Neural progenitor cell (in vitro differentiated cells): Measurements from ENCODE around the gene ICE1. TPM values are rescaled to one million over a fixed set of nuclear protein-coding genes. Genes with fewer than 3 reads are reported as not detected.
A peak's percentile ranks its signal among the peaks of the same experiment; 100 is the strongest.
"Not testable (repeated sequence)": the region's sequence is repeated elsewhere in the genome, so short reads cannot be mapped to it uniquely, and the experiment has no call there.

ENCODE experiments used
- DNase-seq: peaks from one replicate; pipeline ENCODE4 v3.0.0-alpha.2; 2016; ENCODE audit warnings: low spot score
- H2AFZ ChIP-seq: fragments of 200-600 bp; sonication (generic); replicated peaks from 2 replicates; pipeline ENCODE4 v1.6.1; 2016; ENCODE audit warnings: antibody characterized with exemption
- H3F3A ChIP-seq: fragments of 200-600 bp; sonication (generic); 2 replicates; pipeline ENCODE4 v1.6.1; 2016; ENCODE audit warnings: antibody characterized with exemption, low read depth
- H3K27ac ChIP-seq: fragments of 200-600 bp; sonication (generic); 2 replicates; pipeline ENCODE4 v1.5.1; 2016; ENCODE audit warnings: mild to moderate bottlenecking
- H3K27me3 ChIP-seq: fragments of 200-600 bp; sonication (generic); 2 replicates; pipeline ENCODE4 v1.6.1; 2016; ENCODE audit warnings: mild to moderate bottlenecking, moderate library complexity
- H3K36me3 ChIP-seq: fragments of 200-600 bp; sonication (generic); 2 replicates; pipeline ENCODE4 v1.5.1; 2016
- H3K4me1 ChIP-seq: fragments of 200-600 bp; sonication (generic); 2 replicates; pipeline ENCODE4 v1.6.1; 2016; ENCODE audit warnings: mixed run types
- H3K4me2 ChIP-seq: fragments of 200-600 bp; sonication (generic); 2 replicates; pipeline ENCODE4 v1.6.1; 2016
- H3K4me3 ChIP-seq: fragments of 200-600 bp; sonication (generic); 2 replicates; pipeline ENCODE4 v1.5.1; 2016
- H3K79me2 ChIP-seq: fragments of 200-600 bp; sonication (generic); 2 replicates; pipeline ENCODE4 v1.6.1; 2016; ENCODE audit warnings: low read depth
- H3K9ac ChIP-seq: fragments of 200-600 bp; sonication (generic); 2 replicates; pipeline ENCODE4 v1.6.1; 2016
- H3K9me3 ChIP-seq: fragments of 200-600 bp; sonication (generic); 2 replicates; pipeline ENCODE4 v1.5.1; 2016; ENCODE audit warnings: low read depth
- H4K20me1 ChIP-seq: fragments of 200-600 bp; sonication (generic); 2 replicates; pipeline ENCODE4 v1.6.1; 2016; ENCODE audit warnings: low read depth
- H3K27ac Mint-ChIP-seq: 3 replicates; pipeline ENCODE4 v1.8.0; 2021; ENCODE audit warnings: mixed read lengths
- H3K27me3 Mint-ChIP-seq: 2 replicates; pipeline ENCODE4 v1.8.0; 2022; ENCODE audit warnings: low read depth, mild to moderate bottlenecking, inconsistent platforms, moderate library complexity, mixed read lengths; ENCODE audit not compliant: insufficient read depth
- H3K36me3 Mint-ChIP-seq: 3 replicates; pipeline ENCODE4 v1.8.0; 2021; ENCODE audit warnings: mixed read lengths
- H3K4me1 Mint-ChIP-seq: 3 replicates; pipeline ENCODE4 v1.8.0; 2021; ENCODE audit warnings: mixed read lengths
- H3K4me3 Mint-ChIP-seq: 3 replicates; pipeline ENCODE4 v1.8.0; 2021; ENCODE audit warnings: mild to moderate bottlenecking, moderate library complexity, mixed read lengths
- H3K9me3 Mint-ChIP-seq: 3 replicates; pipeline ENCODE4 v1.8.0; 2020; ENCODE audit warnings: mixed read lengths
- EZH2 ChIP-seq: fragments of 200-600 bp; sonication (generic); IDR thresholded peaks from 2 replicates; pipeline ENCODE4 v1.6.1; 2017; ENCODE audit warnings: antibody characterized with exemption, mild to moderate bottlenecking, moderate library complexity
- EZH2phosphoT487 ChIP-seq: fragments of 200-600 bp; sonication (generic); IDR thresholded peaks from 2 replicates; pipeline ENCODE4 v1.6.1; 2017; ENCODE audit warnings: antibody characterized with exemption
- total RNA-seq: library from RNA; depleted of rRNA; stranded (reverse); fragments of >200 nt; gene quantifications from 2 replicates; pipeline ENCODE4 v1.2.3, GENCODE V29; 2015; ENCODE audit warnings: low replicate concordance
- TF ChIP-seq, protein P1 (sequence below): fragments of 200-600 bp; sonication (generic); IDR thresholded peaks from 2 replicates; pipeline ENCODE4 v1.5.1; 2017; ENCODE audit warnings: antibody characterized with exemption, mild to moderate bottlenecking

The ICE1 gene
- total RNA-seq, 1 donor from 2014 or later: 47.6 TPM

DNA sequence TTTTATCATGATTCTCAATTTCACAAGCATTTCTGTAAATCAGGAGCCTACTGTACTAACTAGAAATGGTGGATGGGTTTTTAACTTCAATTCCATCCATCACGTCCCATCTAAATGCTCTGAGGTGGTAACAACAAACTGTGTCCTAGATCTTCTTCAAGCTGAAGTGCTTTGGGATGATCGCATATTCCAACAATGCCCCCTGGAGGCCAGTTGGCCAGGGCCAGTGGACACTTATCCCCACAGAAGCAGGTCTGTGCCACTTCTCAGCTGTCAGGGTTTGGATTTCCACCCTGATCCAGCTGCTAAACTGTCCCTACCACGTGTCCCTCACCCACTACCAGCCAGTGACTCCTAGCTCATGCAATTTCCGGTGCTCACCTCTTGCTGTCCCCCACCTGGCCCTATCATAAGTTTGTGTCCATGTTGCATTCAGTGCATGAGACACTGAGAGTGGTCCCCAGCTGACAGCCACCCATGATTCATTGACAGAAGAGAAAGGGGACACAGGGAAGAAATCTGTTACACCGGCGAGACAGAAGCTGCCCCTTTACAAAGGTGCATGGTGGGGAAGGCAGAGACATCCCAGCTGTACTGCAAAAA is 28.0 kb upstream of the ICE1 start:
- H3K27ac ChIP-seq, H3K27me3 Mint-ChIP-seq, H3K79me2 ChIP-seq, H3K9me3 Mint-ChIP-seq, H3K9me3 ChIP-seq, H3K4me3 ChIP-seq, H3K4me3 Mint-ChIP-seq, H3K4me2 ChIP-seq, H3K27me3 ChIP-seq, H2AFZ ChIP-seq, H3K36me3 ChIP-seq, H3K27ac Mint-ChIP-seq, H3K4me1 Mint-ChIP-seq, H4K20me1 ChIP-seq, H3K9ac ChIP-seq, H3K36me3 Mint-ChIP-seq, H3K4me1 ChIP-seq, H3F3A ChIP-seq: not testable (repeated sequence)
- peak; percentile 75 for DNase-seq
- TF ChIP-seq, protein P1, sequence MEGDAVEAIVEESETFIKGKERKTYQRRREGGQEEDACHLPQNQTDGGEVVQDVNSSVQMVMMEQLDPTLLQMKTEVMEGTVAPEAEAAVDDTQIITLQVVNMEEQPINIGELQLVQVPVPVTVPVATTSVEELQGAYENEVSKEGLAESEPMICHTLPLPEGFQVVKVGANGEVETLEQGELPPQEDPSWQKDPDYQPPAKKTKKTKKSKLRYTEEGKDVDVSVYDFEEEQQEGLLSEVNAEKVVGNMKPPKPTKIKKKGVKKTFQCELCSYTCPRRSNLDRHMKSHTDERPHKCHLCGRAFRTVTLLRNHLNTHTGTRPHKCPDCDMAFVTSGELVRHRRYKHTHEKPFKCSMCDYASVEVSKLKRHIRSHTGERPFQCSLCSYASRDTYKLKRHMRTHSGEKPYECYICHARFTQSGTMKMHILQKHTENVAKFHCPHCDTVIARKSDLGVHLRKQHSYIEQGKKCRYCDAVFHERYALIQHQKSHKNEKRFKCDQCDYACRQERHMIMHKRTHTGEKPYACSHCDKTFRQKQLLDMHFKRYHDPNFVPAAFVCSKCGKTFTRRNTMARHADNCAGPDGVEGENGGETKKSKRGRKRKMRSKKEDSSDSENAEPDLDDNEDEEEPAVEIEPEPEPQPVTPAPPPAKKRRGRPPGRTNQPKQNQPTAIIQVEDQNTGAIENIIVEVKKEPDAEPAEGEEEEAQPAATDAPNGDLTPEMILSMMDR: peak; percentile 73

DNA sequence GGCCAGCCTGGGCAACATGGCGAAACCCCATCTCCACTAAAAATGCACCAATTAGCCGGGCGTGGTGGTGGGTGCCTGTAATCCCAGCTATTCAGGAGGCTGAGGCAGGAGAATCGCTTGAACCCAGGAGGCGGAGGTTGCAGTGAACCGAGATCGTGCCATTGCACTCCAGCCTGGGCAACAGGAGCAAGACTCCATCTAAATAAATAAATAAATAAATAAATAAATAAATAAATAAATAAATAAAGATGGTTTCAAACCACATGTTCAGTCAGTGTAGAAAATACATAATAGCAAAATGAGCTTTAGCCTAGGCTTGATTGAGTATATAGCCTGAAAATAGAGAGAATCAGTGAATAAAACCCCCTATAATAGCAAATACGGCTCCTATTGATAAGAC is 27.4 kb upstream of the ICE1 start:
- H3K4me1 ChIP-seq, H3K36me3 Mint-ChIP-seq, H3K4me3 Mint-ChIP-seq, H3K27ac ChIP-seq, H3F3A ChIP-seq, H3K4me3 ChIP-seq, H4K20me1 ChIP-seq, H3K4me1 Mint-ChIP-seq, H3K27me3 ChIP-seq, H3K9ac ChIP-seq, H3K79me2 ChIP-seq, H3K27me3 Mint-ChIP-seq, DNase-seq, H3K36me3 ChIP-seq, H2AFZ ChIP-seq, H3K4me2 ChIP-seq, H3K27ac Mint-ChIP-seq, H3K9me3 ChIP-seq, H3K9me3 Mint-ChIP-seq: not testable (repeated sequence)

DNA sequence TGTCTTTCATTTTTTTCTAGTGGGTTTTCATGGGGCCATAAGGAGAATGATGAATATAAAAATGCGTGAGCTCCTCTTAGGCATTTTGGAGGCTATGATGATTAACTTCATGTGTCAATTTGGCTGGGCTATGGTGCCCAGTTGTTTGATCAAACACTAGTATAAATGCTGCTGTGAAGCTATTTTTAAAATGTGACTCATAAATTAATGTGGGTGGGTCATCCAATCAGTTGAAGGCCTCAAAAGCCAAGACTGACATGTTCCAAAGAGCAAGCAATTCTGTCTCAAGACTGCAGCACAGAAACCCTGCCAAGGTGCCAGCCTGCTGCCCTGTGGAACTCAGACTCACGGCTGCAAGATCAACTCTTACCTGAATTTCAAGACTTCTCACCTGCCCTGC is 24.4 kb upstream of the ICE1 start:
- Histone ChIP-seq H3K9me3 (no peaks in the 10 kb centered on the region), H3K79me2 (no peaks in the 10 kb centered on the region), H3F3A (no peaks in the 10 kb centered on the region), H3K4me2 (no peak overlapping the region), H3K27ac (no peak overlapping the region), H3K4me3 (no peak overlapping the region), H3K4me1 (no peaks in the 10 kb centered on the region), H2AFZ (no peak overlapping the region), H4K20me1 (no peaks in the 10 kb centered on the region), H3K27me3 (no peaks in the 10 kb centered on the region), H3K36me3 (no peaks in the 10 kb centered on the region), H3K9ac (no peak overlapping the region)
- Mint-ChIP-seq H3K36me3 (no peaks in the 10 kb centered on the region), H3K9me3 (peaks cover 4% of the 10 kb centered on the region), H3K4me3 (no peak overlapping the region), H3K27ac (no peak overlapping the region), H3K27me3 (no peaks in the 10 kb centered on the region), H3K4me1 (peaks cover 6% of the 10 kb centered on the region)
- DNase-seq: no peak
- TF ChIP-seq, protein P1: no peak
- no peak for TF ChIP-seq EZH2phosphoT487
- no peak for TF ChIP-seq EZH2

DNA sequence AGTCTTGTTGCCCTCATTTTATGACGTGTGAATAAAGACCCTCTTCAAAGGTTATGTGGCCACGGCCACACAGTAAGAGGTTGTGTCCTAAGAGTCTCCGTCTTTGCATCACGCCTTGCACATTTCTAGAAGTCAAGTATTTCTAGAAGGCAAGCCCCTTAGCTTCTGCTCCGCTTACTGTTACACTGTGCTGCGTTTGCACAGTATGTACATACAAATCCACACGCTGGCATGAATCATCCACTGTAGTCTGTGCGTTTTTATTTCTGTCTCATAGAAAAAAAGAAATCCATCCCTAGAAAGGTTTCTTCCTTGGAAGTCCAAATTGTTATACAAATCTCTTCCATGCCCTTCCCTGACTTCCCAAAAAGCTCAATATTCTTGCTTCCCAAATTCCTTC is 21.4 kb upstream of the ICE1 start:
- TF ChIP-seq, protein P1: no peak
- TF ChIP-seq EZH2: no peak
- Histone ChIP-seq H3K27ac (no peak overlapping the region), H3K4me3 (no peak overlapping the region), H3K27me3 (no peaks in the 10 kb centered on the region), H3K4me1 (no peaks in the 10 kb centered on the region), H3K79me2 (no peaks in the 10 kb centered on the region), H3K4me2 (no peak overlapping the region), H4K20me1 (no peaks in the 10 kb centered on the region), H3K9me3 (no peaks in the 10 kb centered on the region), H3F3A (no peaks in the 10 kb centered on the region), H3K9ac (no peak overlapping the region), H2AFZ (no peak overlapping the region), H3K36me3 (no peaks in the 10 kb centered on the region)
- H3K4me3 Mint-ChIP-seq: no peak overlapping the region
- peaks cover 15% of the 10 kb centered on the region for H3K4me1 Mint-ChIP-seq
- no peaks in the 10 kb centered on the region for H3K36me3 Mint-ChIP-seq
- H3K9me3 Mint-ChIP-seq: peaks cover 4% of the 10 kb centered on the region
- no peak for DNase-seq
- no peak overlapping the region for H3K27ac Mint-ChIP-seq
- peaks cover 2% of the 10 kb centered on the region for H3K27me3 Mint-ChIP-seq
